GM19372 (cell line): ENCODE measurements around the gene TMEM59.
"Not testable (repeated sequence)": the region's sequence is repeated elsewhere in the genome, so short reads cannot be mapped to it uniquely, and the experiment has no call there.

Experiments
- ATAC-seq: cut with Tn5 transposase; IDR thresholded peaks from one replicate; pipeline ENCODE4 v1.9.1; 2021; ENCODE audit warnings: mild to moderate bottlenecking, low read depth, moderate library complexity; ENCODE audit not compliant: unreplicated experiment

The TMEM59 gene

DNA sequence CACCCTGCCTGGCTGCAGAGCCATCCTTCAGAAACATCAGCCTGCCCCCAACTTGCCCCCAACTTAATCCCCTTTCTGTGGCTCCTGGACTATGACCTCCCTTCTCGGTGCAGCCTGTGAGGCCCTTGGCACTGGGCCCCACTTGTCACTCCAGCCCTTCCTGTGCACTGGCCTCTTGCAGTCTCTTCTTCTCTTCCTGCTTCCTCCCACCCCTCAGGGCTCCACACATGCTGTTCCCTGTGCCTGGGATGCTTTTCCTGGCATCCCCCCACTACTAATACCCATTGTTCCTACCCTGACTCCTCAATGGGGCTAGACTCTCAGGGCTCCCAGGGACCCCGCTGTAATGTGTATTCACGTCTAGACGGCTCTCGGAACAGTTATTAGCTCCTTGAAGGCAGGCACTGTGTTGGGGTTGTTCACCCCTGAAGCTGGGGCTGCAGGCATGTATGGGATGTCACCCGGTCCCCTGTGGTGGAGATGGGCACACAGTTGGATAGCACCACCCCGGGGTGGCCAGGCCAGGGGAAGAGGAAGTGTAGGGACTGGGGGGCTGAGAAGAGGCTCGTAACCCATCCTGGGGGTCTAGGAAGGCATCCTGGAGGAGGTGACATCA, 39.5 kb downstream of the TMEM59 start:
- no peak for ATAC-seq

DNA sequence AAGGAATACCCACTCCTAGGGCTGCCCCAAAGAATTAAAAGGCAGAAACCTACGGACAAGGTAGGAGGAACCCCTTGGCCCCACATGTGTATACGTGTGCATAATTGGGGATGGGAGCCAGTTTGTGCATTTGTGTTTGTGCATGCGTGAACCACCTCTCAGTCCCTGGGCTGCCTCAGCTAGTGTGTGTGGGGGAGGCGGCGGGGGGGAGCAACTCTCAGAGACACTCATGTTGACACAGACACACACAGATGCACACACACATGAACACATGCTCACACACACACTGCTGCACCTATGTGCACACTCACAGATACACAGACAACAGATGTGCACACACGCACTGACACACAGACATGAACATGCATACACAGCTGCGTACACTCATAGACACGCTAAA, 40.1 kb downstream of the TMEM59 start:
- no peak for ATAC-seq

DNA sequence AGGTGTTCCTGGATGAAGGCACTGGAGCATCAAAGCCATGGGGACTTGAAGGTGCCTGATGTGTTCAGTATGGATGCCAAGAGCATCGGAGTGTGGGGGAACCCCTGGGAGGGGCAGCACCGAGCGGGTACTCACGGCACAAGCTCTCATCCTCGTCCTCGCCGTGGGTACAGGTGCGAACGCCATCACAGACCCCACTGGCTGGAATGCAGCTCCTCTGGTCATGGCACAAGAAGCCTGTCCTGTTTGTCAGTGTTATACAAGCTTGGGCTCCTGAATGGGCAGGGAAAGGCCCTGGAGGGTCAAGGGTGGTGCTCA, 41.0 kb downstream of the TMEM59 start:
- ATAC-seq = no peak

DNA sequence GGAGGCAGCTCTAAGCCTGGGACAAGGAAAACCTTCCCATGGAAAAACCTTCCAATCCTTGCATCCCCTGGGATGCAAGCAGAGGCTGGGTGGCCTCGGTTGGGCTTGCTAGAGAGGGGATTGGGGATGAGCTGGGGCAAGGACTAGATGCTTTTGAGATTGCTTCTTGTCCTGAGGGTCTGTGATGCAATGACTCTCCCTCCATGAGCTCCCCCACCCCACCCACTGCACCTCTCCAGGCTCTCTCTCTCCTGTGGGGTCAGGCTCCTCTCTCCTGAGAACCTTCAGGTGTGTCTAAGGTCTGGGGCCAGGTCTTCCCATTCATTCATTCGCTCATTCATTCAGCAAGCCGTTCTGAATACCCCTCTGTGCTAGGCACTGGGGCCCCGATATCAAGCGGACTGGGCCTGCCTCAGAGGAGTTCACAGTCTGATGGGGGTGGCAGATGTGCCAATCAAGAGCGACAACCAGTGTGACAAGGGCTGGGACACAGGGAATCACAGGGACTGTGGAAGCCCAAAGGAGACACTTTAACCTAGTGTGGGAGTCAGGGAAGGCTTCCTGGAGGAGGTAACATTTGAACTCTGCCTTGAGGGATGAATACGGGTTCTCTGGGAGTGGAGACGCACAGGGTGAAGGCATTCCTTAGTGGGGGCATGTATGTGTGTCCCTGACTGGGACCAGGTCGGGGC, 41.5 kb downstream of the TMEM59 start:
- no peak for ATAC-seq

DNA sequence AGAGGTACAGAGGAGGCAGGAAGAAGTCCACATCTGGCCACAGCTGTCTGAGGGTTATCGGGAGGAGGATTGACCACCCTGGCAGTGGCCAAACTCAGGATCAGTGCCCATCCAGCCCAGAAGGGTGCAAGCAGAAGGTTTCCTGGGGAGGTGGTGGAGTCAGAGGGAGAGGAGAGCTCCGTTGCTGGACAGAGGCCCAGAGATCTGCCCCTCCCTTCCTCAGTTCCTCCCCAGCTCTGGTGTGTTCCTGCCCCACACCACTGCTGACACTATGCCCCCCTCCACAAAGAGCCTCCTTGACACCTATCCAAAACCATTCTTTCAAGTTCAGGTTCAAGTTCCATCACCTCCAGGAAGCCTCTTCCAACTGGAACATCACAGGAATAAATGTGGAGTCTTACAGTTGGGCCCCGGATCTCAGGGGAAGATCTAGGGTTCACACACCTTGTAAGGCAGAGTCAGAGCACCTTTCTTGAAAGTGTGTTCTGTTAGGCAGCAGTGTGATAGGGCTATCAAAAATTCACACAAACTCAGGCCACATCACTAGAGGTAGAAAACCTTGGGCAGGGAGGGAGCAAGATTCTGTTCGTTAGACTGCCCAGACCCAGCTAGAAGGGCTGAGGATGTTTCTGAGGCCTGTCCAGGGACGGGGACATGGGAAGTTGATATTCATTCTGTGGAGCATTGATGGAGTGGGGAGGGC, 42.4 kb downstream of the TMEM59 start:
- ATAC-seq = no peak

DNA sequence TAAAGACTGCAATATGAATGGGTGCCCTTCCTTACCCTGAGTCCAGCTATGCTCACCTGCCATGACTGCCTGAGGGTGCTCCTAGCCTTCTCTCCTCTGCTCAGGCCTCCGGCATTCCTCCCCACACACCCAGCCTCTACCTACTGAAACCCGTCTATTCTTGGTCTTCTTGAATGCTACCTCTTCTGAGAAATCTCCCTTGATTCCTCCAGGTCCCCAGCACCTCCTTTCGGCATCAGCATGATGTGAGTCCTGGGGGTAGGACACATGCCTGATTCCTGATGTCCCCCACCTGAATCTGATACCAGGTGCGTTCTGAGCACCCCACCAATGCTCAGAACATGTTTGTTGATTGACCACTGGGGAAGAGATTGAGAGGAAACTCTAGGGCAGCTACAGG, 43.6 kb downstream of the TMEM59 start:
- ATAC-seq = no peak

DNA sequence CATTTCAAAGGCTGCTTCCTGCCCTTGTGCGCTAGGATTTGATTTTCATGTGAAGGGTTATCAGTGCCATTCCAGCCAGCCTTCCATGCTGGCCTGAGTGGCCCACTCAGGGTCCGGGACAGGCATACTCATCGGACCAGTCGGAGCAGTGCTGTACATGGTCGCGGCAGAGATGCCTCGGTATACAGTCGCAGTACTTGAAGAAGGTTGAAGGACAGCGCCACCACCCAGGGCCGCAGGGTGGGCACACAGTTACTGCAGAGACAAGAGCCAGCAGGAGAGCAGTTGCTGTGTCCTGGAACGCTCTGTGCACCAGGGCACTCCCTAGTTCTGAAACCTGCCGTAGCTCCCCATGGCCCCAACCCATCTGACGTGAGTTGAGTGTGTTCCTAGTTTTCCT, 44.1 kb downstream of the TMEM59 start:
- ATAC-seq = no peak

DNA sequence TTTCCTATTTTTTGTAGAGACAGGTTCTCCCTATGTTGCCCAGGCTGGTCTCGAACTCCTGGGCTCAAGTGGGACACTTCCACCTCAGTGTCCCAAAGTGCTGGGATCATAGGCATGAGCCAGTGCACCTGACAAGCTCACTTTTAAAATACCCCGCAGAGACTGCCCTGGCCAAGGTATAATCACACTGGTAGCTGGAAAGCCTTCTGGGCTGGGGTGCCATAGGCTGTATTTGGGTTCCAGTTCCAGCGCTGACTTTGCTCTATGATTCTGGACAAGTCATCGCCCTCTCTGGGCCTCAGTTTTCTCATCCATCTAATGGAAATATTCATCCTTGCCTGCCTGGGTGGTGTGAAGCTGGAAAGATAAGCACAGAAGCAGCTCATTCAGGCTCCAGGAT, 45.4 kb downstream of the TMEM59 start:
- no peak for ATAC-seq

DNA sequence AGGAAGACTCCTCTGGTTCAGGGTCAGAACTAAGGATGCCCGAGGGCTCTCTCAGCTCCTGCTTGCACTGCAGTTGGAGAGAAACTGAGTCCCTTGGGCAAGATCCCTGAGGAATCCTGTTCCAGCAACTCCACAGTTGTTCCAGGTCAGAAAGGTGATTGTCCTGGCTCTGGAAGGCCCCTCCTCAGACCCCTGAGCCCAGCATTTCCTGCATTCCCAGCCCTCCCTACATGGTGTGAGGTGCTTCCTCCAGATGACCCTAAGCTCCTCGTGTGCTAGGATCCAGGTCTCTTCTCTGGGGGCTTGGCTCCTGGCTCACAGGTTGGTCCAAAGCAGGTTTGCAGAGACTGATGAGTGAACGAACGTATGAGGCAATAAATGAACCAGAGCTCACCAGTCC, 46.5 kb downstream of the TMEM59 start:
- no peak for ATAC-seq

DNA sequence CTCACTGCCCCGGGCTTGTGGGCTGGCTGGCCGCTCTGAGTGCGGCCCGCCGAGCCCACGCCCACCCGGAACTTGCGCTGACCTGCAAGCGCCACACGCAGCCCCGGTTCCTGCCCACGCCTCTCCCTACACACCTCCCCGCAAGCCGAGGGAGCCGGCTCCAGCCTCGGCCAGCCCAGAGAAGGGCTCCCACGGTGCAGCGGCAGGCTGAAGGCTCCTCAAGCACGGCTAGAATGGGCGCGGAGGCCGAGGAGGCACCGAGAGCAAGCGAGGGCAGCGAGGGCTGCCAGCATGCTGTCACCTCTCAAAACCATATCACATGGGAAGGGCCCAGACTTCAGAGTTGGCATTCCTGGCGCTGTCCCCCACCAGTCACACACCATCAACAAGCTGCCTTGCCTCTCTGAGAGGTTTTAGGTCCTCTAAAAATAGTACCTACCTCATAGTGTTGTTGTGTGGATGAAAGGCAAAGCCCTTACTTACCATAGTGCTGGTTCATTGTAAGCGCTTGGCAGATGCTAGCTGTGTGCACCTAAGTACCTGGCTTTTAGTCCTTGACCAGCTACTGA, 48.4 kb downstream of the TMEM59 start:
- no peak for ATAC-seq

DNA sequence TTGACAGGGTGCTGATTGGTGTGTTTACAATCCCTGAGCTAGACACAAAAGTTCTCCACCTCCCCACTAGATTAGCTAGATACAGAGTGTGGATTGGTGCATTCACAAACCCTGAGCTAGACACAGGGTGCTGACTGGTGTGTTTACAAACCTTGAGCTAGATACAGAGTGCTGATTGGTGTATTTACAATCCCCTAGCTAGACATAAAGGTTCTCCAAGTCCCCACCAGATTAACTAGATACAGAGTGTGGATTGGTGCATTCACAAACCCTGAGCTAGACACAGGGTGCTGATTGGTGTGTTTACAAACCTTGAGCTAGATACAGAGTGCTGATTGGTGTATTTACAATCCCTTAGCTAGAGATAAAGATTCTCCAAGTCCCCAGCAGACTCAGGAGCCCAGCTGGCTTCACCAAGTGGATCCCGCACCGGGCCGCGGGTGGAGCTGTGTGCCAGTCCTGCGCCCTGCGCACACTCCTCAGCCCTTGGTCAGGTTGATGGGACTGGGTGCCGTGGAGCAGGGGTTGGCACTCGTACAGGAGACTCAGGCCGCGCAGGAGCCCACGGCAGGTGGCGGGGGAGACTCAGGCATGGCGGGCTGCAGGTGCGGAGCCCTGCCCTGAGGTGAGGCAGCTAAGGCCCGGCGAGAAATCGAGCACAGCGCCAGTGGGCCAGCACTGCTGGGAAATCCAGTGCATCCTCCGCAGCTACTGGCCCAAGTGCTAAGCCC, 49.1 kb downstream of the TMEM59 start:
- not testable (repeated sequence) for ATAC-seq

DNA sequence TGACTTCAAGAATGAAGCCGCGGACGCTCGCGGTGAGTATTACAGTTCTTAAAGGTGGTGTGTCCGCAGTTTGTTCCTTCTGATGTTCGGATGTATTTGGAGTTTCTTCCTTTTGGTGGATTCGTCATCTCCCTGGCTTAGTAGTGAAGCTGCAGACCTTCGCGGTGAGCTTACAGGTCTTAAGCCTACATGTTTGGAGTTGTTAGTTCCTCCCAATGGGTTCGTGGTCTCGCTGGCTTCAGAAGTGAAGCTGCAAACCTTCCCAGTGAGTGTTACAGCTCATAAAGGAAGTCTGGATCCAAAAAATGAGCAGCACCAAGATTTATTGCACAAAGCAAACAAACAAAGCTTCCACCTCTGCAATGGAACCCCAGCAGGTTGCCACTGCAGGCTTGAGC, 49.8 kb downstream of the TMEM59 start:
- no peak for ATAC-seq

DNA sequence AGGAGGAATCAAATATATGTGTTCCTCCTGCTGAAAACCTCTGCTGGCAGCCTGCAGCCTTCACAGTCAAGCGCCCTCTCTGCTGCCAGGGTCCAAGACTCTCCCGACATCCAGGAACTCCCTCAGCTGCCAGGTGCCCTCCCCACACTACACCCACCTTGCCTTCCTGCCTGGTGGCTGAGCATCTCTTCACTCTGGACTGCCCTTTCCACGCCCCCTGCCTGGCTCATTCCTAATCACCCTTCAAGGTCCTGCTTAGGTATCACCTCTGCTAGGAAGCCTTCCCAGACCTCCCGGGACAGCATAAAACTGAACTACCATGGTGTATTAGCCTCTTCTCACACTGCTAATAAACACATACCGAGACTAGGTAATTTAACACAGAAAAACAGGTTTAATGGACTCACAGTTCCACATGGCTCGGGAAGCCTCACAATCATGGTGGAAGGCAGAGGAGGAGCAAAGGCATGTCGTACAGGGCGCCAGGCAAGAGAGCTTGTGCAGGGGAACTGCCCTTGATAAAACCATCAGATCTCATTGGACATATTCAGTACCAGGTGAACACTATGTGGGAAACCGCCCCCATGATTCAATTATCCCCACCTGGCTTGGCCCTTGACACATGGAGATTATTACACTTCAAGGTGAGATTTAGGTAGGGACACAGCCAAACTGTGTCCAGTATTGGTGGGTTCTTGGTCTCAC, 50.3 kb downstream of the TMEM59 start:
- ATAC-seq = no peak

DNA sequence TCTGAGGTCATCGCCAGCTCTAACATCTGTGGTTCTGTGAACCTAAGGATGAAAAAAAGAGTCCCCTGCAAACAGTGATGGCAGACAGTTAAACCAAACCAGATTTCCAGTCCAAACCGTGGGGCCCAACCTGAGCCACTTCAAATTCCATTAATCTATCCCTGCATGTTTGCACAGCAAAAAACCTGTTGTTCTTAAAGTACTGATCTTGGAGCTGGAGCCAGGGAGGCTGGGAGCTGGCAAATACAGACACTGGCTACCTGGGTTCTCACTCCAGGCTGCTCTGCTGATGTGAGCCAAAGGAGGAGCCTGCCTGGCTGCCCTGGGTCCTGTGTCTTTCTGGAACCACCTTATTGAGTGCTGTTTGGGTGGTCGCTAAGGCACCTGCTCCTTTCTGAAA, 51.4 kb downstream of the TMEM59 start:
- ATAC-seq = no peak

DNA sequence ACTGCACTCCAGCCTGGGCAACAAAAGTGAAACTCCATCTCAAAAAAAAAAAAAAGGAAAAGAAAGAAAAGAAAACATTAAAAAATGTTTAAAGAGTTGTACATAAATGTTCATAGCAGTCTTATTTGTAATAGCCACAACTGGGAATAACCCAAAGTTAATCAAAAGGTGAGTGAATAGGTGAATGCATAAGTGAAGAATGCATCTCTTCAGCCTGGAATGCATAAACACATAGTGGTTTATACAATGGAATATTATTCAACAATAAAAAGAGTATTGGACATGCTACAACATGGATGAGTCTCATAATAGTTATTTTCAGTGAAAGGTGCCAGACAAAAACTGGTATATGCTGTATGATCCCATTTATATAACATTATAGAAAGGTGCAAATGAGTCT, 53.1 kb downstream of the TMEM59 start:
- ATAC-seq = no peak

DNA sequence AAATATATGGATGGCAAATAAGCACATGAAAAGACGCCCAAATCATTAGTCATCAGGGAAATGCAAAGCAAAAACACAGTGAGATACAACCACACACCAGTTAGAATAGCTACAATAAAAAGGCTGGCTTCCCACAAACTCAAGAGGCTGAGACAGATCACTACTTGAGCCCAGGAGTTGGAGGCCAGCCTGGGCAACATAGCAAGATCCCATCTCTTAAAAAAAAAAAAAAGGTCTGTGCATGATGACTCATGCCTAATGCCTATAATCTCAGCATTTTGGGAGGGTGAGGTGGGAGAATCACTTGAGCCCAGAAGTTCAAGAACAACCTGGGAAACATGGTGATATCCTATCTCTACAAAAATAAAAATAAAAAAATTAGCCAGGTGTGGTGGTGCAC, 54.8 kb downstream of the TMEM59 start:
- no peak for ATAC-seq

DNA sequence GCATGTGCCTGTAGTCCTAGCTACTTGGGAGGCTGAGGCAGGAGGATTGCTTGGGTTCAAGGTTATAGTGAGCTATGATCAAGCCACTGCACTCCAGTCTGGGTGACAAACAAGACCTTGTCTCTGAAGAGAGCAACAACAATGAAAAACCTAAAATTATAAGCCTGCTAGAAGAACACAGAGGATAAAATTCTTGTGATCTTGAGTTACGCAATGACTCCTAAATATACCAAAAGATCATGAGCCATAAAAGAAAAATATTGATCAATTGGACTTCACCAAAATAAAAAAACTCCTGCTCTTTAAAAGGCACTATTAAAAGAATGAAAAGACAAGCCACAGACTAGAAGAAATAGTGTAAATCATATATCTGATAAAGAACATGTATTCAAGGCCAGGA, 57.3 kb downstream of the TMEM59 start:
- no peak for ATAC-seq

DNA sequence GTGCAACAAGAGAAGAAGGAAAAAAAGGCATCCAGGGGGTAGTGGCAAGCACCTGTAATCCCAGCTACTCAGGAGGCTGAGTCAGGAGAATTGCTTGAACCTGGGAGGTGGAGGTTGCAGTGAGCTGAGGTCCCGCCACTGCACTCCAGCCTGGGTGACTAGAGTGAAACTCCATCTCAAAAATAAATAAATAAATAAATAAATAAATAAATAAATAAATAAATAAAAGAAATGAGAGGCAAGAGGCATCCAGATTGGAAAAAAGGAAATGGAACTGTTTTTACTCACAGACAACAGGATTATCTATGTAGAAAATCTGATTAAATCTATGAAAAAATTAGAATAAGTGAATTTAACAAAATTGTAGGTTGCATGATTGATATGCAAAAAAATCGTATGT, 58.5 kb downstream of the TMEM59 start:
- not testable (repeated sequence) for ATAC-seq

DNA sequence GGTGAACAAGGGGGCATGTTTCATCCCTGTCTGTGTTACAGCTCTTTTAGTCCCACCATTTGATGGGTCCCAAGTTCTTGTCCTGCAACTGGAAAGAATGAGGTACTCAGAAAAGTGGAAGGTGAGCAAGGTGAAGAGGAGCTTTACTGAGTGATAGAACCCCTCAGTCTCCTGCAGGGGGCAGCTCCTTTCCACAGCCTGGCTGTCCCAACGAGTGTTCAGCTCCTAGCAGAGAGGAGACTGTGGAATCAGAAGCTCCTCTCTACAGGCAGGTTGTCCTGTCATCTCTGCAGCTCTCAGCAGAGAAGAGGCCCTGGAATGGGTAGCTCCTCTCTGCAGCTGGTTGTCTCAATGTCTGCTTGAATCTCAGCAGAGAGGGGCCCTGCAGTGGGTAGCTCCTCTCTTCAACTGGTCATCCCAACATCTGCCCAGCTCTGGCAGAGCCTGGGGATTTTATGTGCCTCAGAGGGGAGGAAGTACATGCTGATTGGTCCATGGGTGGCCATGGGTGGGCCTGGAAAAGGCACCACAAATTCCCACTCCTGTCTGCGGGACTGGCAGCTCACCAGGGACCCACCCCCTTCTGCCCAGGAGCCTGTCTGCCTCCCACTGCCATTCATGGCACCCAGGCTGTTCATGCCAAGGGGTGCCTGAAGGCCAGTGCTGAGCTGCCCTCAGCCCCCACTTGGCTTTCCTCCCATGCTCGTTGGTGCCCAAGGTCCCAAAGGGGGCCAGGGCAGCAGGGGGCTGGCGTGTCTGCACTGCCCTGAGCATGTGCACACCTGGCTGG, 60.7 kb downstream of the TMEM59 start:
- no peak for ATAC-seq

DNA sequence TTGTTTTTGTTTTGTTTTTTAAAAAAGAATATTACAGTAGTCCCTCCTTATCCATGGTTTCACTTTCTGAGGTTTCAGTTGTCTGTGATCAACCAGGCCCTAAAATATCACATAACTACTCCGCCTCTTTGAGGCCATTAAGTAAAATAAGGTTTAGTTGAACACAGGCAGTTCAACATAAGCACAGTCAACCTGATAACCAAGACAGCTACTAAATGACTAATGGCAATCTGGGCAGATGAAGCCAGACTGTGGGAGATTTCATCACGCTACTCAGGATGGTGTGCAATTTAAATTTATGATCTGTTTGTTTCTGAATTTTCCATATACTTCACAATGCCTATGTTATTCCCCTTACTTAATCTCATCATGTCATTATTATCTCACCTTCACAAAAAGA, 65.1 kb downstream of the TMEM59 start:
- no peak for ATAC-seq
